ENCODE results near the gene TTC7B.
"Not testable (repeated sequence)": the region's sequence is repeated elsewhere in the genome, so short reads cannot be mapped to it uniquely, and the experiment has no call there.

Gene TTC7B

DNA sequence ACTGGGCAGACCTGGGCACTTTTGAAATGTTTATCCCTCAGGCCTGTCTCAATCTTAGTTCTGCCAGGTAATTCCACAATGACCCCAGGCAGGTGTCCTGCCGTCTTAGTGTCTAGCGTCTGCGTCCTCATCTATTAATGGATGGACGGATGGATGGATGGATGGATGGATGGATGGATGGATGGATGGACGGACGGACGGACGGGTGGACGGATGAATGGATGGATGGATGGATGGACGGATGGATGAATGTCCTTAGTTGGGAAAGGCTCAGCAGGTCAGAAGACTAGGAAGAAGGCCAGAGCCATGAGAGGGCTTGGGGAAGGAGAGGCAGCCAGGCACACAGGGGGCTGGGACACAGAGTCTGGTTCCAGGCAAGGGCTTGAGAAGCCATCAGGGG lies 278.1 kb downstream of the TTC7B start:
- no peak for DNase-seq

GRCh38 chr14:90536511-90537191 lies 279.6 kb downstream of the TTC7B start:
- no peak for DNase-seq

DNA sequence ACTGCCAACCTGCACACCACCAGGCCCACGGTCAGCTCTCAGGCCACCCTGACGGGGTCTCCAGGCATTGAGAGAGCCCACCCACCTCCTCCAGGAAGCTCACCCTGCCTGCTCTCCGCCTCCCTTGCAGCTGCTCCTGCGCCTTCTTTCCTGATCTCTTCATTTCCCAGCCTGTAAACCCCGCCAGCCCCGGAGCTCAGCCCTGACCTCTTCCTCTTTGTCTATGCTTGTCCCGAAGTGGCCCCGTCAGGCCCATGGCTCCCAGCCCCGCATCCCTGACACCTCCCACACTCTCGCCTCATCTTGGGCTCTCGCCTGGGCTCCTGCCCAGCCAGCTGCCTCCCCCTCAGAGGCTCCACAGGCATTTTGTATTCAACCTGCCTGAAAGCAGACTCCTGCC lies 280.1 kb downstream of the TTC7B start:
- DNase-seq: no peak

DNA sequence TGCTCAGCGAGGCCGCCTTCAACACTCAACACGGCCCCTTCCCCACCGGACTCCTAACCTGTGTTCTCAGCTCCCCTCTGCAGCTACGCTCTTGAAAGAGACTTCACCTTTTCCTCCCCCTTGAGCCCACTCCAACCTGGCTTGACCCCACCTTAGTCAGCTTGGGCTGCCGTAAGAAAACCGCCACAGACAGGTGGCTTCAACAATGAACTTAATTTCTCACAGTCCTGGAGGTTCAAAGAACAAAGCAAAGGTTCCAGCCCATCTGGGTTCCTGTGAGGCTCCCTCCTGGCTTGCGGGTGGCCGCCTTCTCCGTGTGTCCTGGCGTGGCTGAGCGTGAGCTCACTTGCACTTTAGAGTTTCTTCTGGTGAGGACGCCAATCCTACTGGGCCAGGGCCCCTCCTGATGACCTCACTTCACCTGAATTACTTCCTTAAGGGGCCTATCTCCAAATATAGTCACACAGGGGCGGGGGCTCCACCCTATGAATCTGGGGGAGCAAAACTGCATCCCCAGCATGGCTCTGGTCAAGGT lies 280.6 kb downstream of the TTC7B start:
- no peak for DNase-seq

GRCh38 chr14:90534838-90535555 lies 281.2 kb downstream of the TTC7B start:
- DNase-seq: no peak

DNA sequence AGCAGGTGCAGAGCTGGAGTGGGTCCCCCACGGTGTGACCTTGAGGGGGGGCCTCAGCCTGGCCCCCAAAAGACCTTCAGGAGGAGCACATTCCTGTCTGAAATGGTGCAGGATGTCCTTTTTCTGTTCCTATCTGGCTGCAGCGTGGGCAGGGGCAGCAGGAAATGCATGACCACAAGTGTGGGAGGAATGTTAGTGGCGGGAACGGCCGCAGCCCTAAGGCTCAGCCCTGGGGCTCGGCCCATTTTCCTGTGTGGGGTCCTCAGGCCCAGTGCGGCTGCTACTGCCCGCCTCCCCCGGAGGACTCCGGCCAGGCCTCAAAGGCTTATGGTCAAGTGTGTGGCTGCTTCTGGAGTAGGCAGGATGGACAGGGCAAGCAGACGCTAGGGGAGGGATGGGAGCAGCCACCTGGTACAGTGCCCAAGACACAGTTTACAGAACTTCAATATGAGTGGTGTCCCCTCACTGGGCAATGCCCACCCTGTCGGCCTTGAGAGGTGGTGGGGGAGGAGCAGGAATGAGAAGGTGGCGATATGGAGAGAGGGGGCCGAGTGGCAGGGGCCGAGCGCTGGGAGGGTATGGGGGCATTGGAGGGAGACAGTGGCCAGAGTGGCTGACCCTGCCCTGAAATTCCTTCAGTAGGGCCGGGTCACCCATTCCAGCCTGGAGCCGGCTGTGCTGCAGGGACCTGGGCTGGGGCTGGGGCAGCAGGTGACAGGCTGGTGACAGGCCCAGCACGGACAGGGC lies 282.0 kb downstream of the TTC7B start:
- DNase-seq: no peak

GRCh38 chr14:90533591-90534021 lies 282.6 kb downstream of the TTC7B start:
- no peak for DNase-seq

GRCh38 chr14:90532826-90533525 lies 283.3 kb downstream of the TTC7B start:
- no peak for DNase-seq

DNA sequence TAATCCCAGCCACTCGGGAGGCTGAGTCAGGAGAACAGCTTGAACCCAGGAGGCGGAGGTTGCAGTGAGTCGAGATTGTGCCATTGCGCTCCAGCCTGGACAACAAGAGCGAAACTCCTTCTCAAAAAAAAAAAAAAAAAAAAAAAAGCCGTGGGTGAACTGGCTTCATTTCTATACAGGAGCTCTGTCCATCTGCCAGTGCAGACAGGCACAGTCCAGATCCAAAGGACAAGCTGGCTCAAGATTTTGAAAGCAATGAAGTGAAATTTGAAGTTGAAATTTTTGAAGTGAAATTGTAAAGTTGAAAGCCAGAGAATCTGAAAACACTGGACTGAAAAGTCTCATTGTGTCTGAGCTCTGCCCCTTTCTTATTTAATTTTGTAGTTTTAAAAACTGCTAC lies 284.7 kb downstream of the TTC7B start:
- DNase-seq: no peak

GRCh38 chr14:90530523-90530922 lies 285.7 kb downstream of the TTC7B start:
- DNase-seq: no peak

DNA sequence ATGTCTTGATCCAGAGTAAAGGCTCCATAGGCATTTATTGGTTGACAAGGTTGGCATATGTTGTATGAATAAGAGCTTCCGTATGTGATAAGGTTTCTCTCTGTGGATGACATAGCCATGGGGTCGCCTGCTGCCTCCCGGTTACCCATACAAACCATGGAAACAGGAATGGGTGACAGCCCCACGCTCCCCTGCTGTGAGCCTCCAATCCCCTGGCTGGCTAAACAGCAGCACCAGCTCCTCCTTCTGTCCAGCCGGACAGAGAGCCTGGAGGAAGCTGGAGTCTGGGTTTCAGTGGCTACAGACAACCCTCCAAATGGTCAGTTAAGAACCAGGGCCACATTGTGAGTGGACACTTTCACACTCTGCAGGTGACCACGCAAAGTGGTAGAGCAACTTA lies 288.3 kb downstream of the TTC7B start:
- DNase-seq: no peak

GRCh38 chr14:90526536-90526935 lies 289.7 kb downstream of the TTC7B start:
- DNase-seq: not testable (repeated sequence)

DNA sequence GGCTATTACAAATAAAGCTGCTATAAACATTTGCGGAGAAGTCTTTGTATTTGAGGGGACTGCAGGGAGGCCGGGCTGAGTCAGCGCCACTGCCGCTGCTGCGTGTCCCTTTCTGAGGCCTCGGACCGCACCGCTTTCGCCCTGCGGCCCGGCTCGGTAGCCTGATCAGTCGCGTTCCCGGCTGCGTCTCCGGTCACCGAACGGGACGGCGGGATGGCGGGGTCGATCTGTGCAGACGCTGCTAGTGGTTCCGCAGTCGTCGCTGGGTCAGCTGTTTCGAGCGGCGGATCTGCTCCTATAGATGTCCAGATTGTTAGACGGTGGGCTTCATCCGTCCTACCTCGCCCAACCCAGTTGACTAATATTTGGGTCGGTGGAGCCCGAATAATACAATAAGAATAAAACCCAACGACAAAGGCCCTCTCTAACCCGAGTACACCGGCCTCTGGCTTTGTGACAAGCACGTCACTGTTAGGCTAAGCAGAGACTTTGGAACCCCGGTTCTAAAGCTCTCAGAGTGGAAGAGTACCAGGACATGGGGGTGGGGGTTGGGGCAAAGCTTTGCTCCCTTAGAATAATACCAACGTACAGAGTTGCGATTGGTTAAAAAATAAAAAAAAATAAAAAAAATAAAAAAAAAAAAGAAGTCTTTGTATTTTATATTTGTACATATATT lies 290.7 kb downstream of the TTC7B start:
- DNase-seq: not testable (repeated sequence)

- DNase-seq: no peak
These were observed 292.0 kb downstream of the TTC7B start for GRCh38 chr14:90523961-90524875.

GRCh38 chr14:90523544-90523943 lies 292.7 kb downstream of the TTC7B start:
- no peak for DNase-seq

DNA sequence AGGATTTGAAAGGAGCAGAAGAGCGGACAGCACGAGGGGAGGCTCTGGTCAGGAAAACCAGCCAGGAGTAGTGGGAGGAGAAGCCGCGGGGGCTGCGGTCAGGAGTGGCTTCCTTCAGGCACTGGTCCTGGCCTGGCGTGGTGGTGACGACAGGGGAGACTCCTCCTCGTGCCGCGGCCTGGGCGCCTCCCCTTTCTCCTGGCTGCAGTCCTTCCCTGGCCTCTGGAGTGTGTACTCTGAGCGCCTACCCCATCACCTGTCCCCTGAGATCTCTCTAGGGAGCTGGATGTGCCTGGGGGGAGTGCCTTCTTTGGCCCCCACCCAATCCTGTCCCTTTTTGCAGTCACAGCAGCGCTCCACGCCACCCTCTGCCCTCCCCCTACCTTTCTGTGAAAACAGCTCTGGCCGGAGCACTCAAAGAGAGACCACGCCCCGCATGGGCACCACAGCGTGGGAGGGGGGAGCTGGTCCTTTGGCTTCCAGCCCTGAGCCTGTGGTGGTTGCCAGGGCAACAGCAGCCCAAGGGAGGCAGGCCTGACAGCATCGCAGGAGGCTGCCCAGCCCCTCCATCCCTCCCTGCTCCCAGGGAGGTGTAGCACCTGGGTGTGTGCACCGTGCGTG lies 293.5 kb downstream of the TTC7B start:
- peak; percentile 96 for DNase-seq

DNA sequence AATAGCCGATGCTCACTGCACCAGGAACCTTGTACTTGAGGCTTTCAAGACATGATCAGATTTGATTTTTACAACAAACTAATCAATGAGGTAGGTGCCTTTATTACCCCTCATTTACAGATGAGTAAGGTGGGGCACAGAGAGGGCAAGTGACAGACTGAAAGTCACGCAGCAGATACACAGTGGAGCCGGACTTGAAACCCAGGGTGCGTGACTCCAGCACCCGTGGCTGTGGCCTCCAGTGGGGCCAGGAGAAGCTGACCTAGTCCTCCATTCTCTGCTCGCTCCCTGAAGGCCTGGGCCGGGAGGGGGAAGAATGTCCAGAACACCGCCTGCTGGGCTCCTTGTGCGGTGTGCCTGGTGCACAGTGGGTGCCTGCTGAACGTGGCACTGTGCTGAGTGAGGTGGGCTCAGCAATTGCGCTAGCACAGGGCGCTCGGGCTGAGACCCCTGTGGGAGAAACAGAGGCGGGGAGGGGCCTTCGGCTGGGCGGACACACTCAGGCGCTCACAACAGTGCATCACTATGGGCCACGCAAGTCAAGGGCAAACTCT lies 294.2 kb downstream of the TTC7B start:
- no peak for DNase-seq

DNA sequence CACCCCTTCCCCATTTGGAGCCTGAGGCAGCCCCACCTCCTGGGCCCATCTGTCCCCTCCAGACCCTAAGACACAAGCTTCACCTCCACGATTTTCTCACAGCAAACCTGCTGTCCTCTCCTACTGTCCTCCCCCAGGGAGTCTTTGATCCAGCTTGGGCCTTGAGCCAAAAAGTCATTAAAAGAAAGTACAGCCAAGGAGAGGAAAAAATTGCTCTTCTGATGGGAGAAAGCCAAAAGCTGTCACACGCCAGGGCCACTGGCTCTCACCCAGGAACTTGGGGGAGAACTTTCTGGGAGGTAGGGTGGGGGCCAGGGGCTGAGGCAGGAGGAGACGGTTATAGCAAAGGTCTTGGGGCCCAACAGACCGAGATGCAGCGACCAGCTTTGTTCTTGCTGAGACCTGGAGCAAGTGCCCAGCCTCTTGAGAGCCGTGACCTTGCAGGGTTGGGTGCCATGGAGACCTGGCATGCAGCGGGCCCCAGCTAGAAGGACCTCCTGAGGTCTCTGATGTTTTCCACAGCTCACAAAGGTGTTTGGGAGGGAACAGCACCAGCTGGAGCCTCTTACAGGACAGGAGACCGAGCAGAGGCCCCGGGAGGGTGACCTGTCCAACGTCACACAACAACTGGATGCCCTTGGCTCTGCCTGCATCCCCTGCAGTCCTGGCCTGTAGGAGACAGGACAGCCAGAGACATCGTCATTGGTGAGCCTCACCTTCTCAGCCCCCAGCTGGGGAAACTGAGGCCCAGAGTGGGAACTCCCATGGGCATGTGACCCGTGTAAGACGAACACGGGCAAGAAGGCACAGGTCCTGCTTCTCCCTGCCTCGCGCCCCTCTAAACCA lies 294.9 kb downstream of the TTC7B start:
- DNase-seq: peak; percentile 65

GRCh38 chr14:90520326-90520725 lies 295.9 kb downstream of the TTC7B start:
- no peak for DNase-seq
